HEK293 (cell line): ENCODE data around the gene MPHOSPH9.

Source experiments
- MZF1 ChIP-seq: fragments of 450-650 bp; formaldehyde crosslinking; IDR thresholded peaks from 2 replicates; pipeline ENCODE4 v1.5.1; 2017; ENCODE audit warnings: missing biosample characterization, missing genetic modification characterization, borderline replicate concordance
- TF ChIP-seq, protein P1 (sequence below): fragments of 450-650 bp; formaldehyde crosslinking; IDR thresholded peaks from 2 replicates; pipeline ENCODE4 v1.5.1; 2016; ENCODE audit warnings: missing biosample characterization, missing genetic modification characterization
- TF ChIP-seq, protein P2 (sequence below): fragments of 450-650 bp; formaldehyde crosslinking; IDR thresholded peaks from 2 replicates; pipeline ENCODE4 v1.5.1; 2016; ENCODE audit warnings: missing biosample characterization, missing genetic modification characterization

DNA sequence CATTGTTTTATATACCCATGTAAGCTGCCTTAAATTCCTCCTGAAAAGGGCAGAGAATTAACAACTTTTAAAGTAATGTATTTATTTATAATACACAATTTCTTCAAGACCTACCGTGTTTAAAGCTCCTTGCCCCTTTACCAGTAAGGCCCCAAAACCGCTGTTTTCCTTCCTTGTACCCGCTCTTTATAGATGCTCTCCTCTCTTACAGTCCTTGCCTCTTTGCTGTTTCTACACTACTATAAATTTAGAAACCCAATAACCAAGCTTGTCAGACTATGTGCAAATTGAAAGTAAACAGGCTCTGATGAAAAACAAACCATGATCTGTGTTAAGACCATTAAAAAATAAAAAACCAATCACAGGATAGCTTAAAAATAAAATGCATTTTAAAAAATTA is 3.9 kb downstream of the MPHOSPH9 start:
- TF ChIP-seq MZF1 (tag by site-specific recombination): no peak
- TF ChIP-seq, protein P1, sequence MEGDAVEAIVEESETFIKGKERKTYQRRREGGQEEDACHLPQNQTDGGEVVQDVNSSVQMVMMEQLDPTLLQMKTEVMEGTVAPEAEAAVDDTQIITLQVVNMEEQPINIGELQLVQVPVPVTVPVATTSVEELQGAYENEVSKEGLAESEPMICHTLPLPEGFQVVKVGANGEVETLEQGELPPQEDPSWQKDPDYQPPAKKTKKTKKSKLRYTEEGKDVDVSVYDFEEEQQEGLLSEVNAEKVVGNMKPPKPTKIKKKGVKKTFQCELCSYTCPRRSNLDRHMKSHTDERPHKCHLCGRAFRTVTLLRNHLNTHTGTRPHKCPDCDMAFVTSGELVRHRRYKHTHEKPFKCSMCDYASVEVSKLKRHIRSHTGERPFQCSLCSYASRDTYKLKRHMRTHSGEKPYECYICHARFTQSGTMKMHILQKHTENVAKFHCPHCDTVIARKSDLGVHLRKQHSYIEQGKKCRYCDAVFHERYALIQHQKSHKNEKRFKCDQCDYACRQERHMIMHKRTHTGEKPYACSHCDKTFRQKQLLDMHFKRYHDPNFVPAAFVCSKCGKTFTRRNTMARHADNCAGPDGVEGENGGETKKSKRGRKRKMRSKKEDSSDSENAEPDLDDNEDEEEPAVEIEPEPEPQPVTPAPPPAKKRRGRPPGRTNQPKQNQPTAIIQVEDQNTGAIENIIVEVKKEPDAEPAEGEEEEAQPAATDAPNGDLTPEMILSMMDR: no peak
- TF ChIP-seq, protein P2, sequence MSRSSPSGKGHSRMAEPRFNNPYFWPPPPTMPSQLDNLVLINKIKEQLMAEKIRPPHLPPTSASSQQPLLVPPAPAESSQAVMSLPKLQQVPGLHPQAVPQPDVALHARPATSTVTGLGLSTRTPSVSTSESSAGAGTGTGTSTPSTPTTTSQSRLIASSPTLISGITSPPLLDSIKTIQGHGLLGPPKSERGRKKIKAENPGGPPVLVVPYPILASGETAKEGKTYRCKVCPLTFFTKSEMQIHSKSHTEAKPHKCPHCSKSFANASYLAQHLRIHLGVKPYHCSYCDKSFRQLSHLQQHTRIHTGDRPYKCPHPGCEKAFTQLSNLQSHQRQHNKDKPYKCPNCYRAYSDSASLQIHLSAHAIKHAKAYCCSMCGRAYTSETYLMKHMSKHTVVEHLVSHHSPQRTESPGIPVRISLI (tag by site-specific recombination): no peak
